CD1c-positive myeloid dendritic cell (primary cell): Measurements from ENCODE around the gene HIVEP2.

Experiments used
- DNase-seq: peaks from one replicate; pipeline ENCODE4 v3.0.0-alpha.2; 2016; ENCODE audit errors: extremely low spot score

Gene HIVEP2

GRCh38 chr6:142946181-142946923 lies 1.4 kb upstream of the HIVEP2 start:
- DNase-seq, result peak; percentile 82

GRCh38 chr6:142945446-142946180 lies 637 bp upstream of the HIVEP2 start:
- DNase-seq, result peak; percentile 31

- peak; percentile 76 for DNase-seq
These were observed 590 bp downstream of the HIVEP2 start for GRCh38 chr6:142944124-142945048.

GRCh38 chr6:142943711-142944123 lies 1.3 kb downstream of the HIVEP2 start:
- no peak for DNase-seq

GRCh38 chr6:142942805-142943227 lies 2.2 kb downstream of the HIVEP2 start:
- DNase-seq, result peak; percentile 56

GRCh38 chr6:142942238-142942637 lies 2.7 kb downstream of the HIVEP2 start:
- DNase-seq, result no peak

GRCh38 chr6:142941018-142941417 lies 4.0 kb downstream of the HIVEP2 start:
- no peak for DNase-seq

GRCh38 chr6:142940487-142940886 lies 4.5 kb downstream of the HIVEP2 start:
- no peak for DNase-seq

GRCh38 chr6:142938510-142938909 lies 6.5 kb downstream of the HIVEP2 start:
- DNase-seq, result no peak

- DNase-seq, result no peak
These were observed 7.0 kb downstream of the HIVEP2 start for GRCh38 chr6:142937986-142938385.

- no peak for DNase-seq
These were observed 9.1 kb downstream of the HIVEP2 start for GRCh38 chr6:142935553-142936517.

GRCh38 chr6:142934599-142934998 lies 10.4 kb downstream of the HIVEP2 start:
- no peak for DNase-seq

GRCh38 chr6:142934106-142934505 lies 10.9 kb downstream of the HIVEP2 start:
- no peak for DNase-seq

GRCh38 chr6:142933701-142934100 lies 11.3 kb downstream of the HIVEP2 start:
- DNase-seq, result no peak

GRCh38 chr6:142932889-142933288 lies 12.1 kb downstream of the HIVEP2 start:
- no peak for DNase-seq

- no peak for DNase-seq
These were observed 15.1 kb downstream of the HIVEP2 start for GRCh38 chr6:142929751-142930358.

- DNase-seq, result no peak
These were observed 17.1 kb downstream of the HIVEP2 start for GRCh38 chr6:142927904-142928303.

- DNase-seq, result no peak
These were observed 17.8 kb downstream of the HIVEP2 start for GRCh38 chr6:142927271-142927580.

GRCh38 chr6:142926494-142927270 lies 18.3 kb downstream of the HIVEP2 start:
- DNase-seq, result peak; percentile 66

GRCh38 chr6:142926177-142926493 lies 18.8 kb downstream of the HIVEP2 start:
- no peak for DNase-seq
